SIG-M5 treated with dmso at 0.1 percent for 504 hours (cell line): ENCODE data around the gene PTGR3.

ENCODE experiments used
- DNase-seq: peaks from one replicate; lab custom pipeline; 2025; ENCODE audit not compliant: unreplicated experiment; lab: John Stamatoyannopoulos, UW

Gene PTGR3, protein sequence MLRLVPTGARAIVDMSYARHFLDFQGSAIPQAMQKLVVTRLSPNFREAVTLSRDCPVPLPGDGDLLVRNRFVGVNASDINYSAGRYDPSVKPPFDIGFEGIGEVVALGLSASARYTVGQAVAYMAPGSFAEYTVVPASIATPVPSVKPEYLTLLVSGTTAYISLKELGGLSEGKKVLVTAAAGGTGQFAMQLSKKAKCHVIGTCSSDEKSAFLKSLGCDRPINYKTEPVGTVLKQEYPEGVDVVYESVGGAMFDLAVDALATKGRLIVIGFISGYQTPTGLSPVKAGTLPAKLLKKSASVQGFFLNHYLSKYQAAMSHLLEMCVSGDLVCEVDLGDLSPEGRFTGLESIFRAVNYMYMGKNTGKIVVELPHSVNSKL

DNA sequence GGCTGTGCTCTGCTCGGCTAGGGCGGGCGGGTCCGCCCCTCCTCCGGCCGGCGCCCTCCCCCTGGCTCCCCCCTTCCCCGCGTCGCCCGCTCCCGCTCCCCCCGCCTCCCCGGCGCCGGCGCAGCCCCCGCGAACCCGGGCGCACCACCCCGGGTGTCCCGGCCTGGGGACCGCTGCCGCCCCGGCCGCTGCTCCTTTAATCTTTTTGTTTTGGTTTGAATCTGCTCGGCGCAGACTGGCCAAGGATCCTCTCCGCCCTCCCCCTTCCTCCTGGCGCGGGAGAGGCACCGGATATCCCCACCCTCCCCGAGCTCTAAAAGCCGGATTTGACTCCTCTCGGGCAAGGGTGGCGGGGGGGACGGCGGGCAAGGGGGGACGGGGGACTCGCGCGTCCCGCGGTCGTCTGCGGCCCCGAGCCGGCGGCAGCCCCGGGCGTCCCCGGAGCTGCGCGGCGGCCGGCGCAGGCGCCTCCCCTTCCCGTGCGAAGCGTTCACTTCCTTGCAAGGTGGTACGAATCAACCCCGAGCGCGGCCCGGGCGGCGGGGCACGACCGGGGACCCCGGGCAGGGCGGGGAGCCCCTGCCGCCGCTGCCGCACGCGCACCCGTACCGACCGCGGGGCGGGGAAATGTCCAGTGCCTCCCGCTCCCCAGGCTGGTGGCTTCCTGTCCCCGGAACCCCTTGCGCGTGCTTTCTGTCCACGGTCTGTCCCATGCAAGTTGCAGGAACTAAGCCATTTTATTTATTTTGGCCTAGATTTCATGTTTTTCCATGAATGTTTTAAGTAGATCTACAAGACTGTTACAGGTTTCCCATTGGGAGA is at the start of gene PTGR3:
TSS of gene PTGR3 (minus strand) at position 11 of the 822 bp plus-strand sequence. CDS start 81 bp downstream, outside the sequence.
- peak; percentile 80 for DNase-seq

GRCh38 chr18:75257605-75258004 is 48.7 kb upstream of the PTGR3 start:
- DNase-seq = no peak

DNA sequence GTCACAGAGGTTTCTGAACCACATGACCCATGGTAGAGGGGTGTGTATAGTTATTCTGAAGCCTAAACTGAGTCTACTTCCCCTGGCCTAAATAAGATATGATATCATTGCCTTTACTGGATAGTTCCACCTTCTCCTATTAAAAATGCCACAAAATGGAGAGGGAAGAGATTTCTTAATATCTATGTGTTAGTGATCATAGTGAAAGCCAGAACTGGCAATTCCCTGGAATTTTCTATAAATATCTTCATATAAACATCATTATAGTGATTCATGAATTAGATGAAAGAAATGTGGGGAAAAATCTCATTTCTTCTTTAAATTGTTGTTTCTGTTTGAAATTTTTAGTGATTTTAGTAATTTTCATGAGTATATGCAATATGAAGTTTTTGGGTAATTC is 47.4 kb upstream of the PTGR3 start:
- no peak for DNase-seq

DNA sequence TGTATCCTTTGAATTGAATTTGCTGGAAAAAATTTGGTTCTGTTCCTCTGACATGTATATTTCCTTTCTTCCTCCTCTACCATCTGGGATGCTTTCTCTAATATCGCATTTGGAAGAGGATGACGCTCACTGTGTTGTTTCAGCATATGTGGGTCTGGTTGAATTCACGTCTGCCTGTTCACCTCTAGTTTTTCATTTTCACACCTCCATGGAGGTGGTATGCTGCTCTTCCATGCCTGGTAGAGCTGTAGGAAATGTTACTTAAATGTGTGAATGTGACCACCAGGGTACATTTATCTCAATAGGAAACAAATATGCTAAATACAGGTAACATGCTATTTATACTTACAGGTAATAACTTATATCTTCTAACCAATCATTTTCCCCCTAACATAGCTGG is 46.2 kb upstream of the PTGR3 start:
- no peak for DNase-seq

DNA sequence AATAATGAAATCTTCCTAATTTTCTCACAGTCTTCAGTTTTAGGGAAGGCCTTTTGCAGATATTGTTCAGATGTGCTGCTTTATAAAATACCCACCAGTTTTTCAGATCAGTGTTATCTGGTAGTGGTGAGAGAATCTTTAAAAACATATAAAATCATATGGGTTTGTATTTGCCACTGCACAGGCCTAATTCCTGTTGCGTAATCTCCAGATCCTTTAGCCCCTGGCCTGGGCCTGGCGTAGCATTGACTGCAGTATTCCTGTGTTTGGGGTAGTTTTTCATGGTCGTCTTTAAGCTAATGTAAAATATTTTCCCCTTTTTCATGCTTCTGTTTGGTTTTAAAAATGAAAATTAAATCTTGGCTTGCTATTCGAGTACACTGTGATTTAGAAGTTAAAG is 44.8 kb upstream of the PTGR3 start:
- DNase-seq = no peak

DNA sequence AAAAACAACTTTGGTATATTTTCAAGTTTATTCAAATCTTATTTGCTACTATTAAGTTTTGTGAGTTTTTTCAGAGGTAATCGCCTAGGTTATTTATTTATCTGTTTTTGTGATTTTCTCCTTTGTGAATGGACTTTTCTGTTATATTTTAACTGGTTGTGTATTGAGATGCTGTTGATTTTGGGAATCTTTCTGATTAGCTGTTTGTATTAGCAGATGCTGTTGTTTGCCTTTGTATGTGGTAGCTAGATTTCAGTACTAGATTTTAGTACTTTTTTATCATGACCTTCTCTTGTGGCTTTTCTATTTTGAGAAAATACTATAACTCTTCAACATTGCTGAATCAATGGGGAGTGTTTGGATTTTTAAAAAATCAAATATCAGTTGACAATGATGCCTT is 44.1 kb upstream of the PTGR3 start:
- DNase-seq = no peak

GRCh38 chr18:75252136-75252535 is 43.2 kb upstream of the PTGR3 start:
- DNase-seq = no peak

GRCh38 chr18:75251466-75251865 is 42.5 kb upstream of the PTGR3 start:
- DNase-seq = no peak

DNA sequence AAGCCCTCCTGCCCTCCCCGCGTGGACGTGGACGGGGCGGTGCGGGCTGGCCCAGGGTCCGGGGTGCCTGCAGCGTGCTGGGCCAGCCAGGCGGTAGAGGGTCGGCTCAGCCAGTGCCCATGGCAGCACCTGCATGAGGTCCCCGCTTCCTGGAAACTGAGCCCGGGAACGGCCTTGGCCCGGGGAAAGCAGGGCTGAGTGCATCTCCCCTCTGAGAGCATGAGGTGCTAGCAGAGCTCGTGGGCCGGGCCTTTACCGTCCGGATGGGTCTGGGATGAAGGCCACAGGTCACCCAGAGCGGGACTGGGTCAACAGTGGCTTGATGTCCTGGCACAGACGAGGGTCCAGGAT is 41.5 kb upstream of the PTGR3 start:
- DNase-seq = no peak

DNA sequence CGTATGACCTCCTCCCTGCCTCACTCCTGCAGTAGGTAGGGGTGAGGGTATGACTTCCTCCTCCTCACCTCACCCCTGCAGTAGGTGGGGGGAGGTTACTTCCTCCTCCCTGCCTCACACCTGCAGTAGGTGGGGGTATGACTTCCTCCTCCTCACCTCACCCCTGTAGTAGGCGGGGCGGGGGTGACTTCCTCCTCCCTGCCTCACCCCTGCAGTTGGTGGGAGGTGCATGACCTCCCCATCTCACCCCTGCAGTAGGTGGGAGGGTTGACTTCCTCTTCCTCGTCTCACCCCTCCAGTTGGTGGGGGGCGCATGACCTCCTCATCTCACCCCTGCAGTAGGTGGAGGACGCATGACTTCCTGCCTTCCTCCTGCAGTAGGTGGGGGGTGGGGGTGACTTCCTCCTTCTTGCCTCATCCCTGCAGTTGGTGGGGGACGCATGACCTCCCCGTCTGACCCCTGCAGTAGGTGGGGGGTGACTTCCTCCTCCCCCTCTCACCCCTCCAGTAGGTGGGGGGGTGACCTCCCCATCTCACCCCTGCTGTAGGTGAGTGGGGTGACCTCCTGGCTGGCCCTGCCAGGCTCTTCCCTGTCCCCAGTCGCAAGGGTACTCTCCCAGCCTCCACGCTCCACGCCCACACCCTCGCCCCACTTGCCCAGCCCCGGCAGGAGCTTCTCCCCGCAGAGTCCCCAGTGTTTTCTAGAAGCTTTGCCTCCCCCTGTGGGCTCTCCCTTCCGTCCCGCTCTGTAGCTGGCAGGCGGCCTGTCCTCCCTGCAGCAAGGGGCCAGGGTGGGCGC is 40.9 kb upstream of the PTGR3 start:
- no peak for DNase-seq

DNA sequence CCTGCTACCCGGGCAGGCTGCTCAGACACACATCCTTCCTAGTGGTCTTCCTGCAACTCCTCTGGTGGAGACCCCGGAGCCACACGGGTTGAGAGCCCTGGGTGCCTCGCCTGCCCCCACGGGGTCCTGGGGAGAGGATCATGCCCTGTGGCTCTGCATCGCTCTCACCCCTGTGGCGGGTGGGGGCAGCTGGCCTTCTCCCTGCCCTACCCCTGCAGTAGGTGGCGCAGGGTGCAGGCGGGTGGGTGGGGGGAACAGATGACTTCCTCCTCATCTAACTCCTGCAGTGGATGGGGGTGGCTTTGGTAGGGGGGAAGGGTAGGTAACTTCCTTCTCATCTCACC is 40.2 kb upstream of the PTGR3 start:
- no peak for DNase-seq

- no peak for DNase-seq
Observed at GRCh38 chr18:75248426-75249174, 39.7 kb upstream of the PTGR3 start.

DNA sequence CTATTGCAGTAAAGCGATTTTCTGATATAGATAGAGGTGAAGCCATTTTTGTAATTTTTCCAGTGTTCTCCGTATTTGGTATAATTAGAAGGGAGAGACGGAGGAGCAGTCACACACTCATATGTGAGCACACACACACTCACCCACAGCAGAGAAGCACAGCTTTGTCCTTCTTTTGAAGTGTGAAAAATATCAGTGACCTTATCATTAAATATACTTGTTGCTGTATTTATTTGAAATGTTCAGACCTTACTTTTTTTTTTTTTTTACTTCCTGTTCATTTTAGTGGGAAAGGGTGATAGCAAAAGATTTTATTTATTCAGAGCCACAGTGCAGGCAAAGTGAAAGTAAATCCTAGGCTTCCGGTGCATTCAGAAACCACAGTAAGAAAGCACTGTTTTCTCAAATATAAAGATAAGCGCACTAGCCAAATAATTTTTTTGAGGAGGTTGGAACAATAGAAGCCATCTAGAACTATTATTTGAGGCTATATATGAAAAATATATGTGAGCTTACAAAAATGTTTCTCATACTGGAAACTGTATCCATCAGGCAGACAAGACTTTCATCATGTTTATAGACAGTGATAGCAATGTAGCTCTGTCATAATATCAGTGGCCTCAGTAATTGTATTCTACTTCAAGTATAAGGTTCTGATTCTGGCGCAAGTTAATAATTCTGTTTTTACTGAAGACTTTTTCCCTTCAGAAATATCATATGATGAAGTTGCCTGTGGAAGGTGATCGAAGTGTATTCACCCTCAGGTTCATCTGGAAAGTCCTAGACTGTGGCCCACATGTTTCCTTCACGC is 38.9 kb upstream of the PTGR3 start:
- peak; percentile 33 for DNase-seq

DNA sequence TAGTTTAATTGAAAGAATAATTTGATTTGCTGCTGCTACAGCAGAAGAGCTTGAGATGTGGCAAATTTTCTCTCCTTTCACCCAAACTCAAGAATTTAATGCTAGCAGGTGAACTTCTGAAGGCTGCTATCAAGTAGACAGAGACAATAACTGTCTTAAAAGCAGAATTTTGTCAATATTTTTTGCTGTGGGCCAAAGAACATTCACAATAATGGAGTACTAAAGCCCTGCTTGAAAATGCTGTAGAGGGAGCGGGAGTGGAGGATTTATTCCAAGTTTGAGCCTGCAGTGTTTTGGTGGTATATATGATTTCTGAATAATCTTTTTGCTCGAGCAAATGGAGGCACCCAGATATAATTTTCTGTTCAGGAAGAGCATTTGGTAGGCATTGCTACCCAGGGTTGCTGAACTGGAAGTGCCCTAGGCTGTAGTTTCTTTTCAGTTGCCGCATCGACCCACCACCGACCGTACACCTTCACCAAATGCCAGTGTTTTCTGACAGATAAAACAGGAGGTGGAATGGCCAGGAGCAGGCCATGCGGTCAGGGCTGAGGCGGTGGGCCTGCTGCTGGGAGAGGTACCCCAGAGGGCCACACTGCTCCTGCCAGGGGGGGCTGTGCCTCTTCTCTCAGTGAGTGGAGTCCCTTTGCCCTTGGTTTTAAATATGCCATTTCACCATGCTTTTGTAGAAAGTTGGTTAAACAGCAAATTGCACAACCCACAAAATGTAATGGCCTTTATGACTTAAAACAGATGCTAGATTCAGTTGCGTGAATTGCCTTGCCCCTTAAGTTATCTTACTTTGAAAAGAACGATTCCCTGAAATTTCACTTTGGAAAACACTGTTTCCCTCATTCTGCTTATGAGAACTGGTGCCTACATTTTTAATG is 38.0 kb upstream of the PTGR3 start:
- peak; percentile 43 for DNase-seq

- no peak for DNase-seq
Observed at GRCh38 chr18:75244351-75245313, 35.7 kb upstream of the PTGR3 start.

DNA sequence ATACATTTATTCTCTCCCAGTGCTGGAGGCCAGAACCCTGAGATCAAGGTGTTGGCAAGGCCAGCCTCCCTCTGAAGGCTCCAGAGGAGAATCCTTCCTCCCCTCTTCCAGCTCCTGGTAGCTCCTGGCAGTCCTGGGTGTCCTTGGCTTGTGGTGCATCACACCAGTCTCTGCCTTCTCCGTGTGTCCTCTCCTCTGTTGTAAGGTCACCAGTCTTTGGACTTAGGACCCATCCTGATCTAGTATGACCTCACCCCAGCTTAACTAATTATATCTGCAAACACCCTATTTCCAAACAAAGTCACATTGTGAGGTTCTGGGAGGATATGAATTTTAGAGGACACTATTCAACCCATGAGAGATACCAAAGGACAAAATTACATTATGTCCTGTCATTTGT is 32.8 kb upstream of the PTGR3 start:
- no peak for DNase-seq

GRCh38 chr18:75240433-75240832 is 31.5 kb upstream of the PTGR3 start:
- no peak for DNase-seq

DNA sequence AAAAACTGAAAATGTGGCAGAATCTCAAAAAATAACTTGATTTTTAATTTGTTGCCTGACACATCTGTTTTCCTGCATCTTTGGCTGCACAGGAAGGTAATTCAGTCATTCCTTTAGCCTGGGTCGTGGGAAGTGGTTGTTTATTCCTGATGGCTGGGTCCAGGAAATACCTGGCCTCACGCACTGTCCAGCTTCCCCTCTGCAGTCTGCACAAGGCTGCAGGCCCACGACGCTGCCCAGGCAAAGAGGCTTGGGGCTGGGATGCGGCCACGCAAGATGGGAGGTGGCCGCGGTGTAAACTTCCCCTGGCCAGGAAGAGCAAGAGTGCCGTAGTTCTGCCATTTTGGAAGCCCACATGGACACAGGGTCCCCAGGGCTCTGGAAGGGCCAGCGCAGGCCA is 29.8 kb upstream of the PTGR3 start:
- no peak for DNase-seq
